ENCODE results near the gene TNK1. TPM values are rescaled to one million over a fixed set of nuclear protein-coding genes. Genes with fewer than 3 reads are reported as not detected.
A peak's percentile ranks its signal among the peaks of the same experiment; 100 is the strongest.

Gene TNK1
- total RNA-seq, 2 donors from 2014 or later = 11.0 to 11.7 TPM

GRCh38 chr17:7383742-7384488, 3.0 kb downstream of the TNK1 start:
- no peak overlapping the region for H3K4me3 ChIP-seq (ENCODE audit: low read length)

DNA sequence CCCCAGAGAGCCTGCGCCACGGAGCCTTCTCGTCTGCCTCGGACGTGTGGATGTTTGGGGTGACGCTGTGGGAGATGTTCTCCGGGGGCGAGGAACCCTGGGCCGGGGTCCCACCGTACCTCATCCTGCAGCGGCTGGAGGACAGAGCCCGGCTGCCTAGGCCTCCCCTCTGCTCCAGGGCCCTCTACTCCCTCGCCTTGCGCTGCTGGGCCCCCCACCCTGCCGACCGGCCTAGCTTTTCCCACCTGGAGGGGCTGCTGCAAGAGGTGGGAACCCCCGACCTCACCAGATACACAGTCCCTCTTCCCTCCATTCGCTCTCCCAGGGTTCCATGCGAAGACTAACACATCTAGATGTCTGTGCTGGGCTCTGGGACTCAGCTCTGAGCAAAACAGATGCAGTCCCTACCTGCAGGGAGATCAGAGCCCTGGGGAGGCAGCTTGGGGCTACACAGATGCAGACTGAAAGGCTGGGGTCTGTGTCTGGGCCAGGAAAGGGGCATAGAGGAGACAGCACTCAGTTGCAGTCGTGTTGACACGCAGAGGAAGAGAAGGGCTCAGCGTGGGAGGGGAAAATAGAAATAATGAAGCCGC, 3.7 kb downstream of the TNK1 start:
- WGBS, 2 experiments (ENCODE audit: insufficient coverage in 1 of 2, insufficient read length in 1 of 2) = 76 to 90% methylated on average over 10 to 23 of the region's 23 CpGs
- H3K27me3 ChIP-seq (ENCODE audit: control insufficient read depth, insufficient read depth, low read length, poor library complexity, severe bottlenecking) = peaks cover 38% of the 10 kb centered on the region
- H3K4me1 ChIP-seq (ENCODE audit: control insufficient read depth, insufficient read depth, low read length) = peaks cover 4% of the 10 kb centered on the region
- no peak overlapping the region for H3K27ac Mint-ChIP-seq
- peaks cover 9% of the 10 kb centered on the region for H3K4me1 Mint-ChIP-seq
- no peak overlapping the region for H3K9ac ChIP-seq (ENCODE audit: extremely low read depth, low read length, poor library complexity, severe bottlenecking)
- H3K36me3 ChIP-seq (ENCODE audit: control insufficient read depth, insufficient read depth, low read length) = peaks cover 6% of the 10 kb centered on the region
- H3K27ac ChIP-seq (ENCODE audit: low read depth, low read length) = no peak overlapping the region
- peak; percentile 62 for DNase-seq
- H3K27me3 Mint-ChIP-seq (ENCODE audit: insufficient read depth) = peaks cover 39% of the 10 kb centered on the region
- peak overlapping the region; percentile 41 for H3K4me3 Mint-ChIP-seq
- peaks cover 3% of the 10 kb centered on the region for H3K9me3 ChIP-seq (ENCODE audit: control insufficient read depth, low read length)
- no peak overlapping the region for H3K4me3 ChIP-seq (ENCODE audit: low read length)
- no peaks in the 10 kb centered on the region for H3K9me3 Mint-ChIP-seq
- peaks cover 28% of the 10 kb centered on the region for H3K36me3 Mint-ChIP-seq (ENCODE audit: low read depth)
- no peak for TF ChIP-seq CTCF (conservative IDR thresholded peaks at IDR 0.05)

More at GRCh38 chr17:7383742-7384488, 3.0 kb downstream of the TNK1 start:
- peaks cover 9% of the 10 kb centered on the region for H3K9me3 ChIP-seq (ENCODE audit: control insufficient read depth, low read length)
- H3K27me3 Mint-ChIP-seq (ENCODE audit: insufficient read depth) = peaks cover 46% of the 10 kb centered on the region
- no peak for TF ChIP-seq CTCF (conservative IDR thresholded peaks at IDR 0.05)
- H3K36me3 ChIP-seq (ENCODE audit: control insufficient read depth, insufficient read depth, low read length) = no peaks in the 10 kb centered on the region
- peaks cover 21% of the 10 kb centered on the region for H3K36me3 Mint-ChIP-seq (ENCODE audit: low read depth)
- H3K27ac Mint-ChIP-seq = no peak overlapping the region
- no peak overlapping the region for H3K27ac ChIP-seq (ENCODE audit: low read depth, low read length)
- H3K4me3 Mint-ChIP-seq = peak overlapping the region; percentile 41
- H3K9ac ChIP-seq (ENCODE audit: extremely low read depth, low read length, poor library complexity, severe bottlenecking) = no peak overlapping the region
- peaks cover 5% of the 10 kb centered on the region for H3K9me3 Mint-ChIP-seq
- H3K4me1 Mint-ChIP-seq = peaks cover 9% of the 10 kb centered on the region
- peak; percentile 96 for DNase-seq
- H3K27me3 ChIP-seq (ENCODE audit: control insufficient read depth, insufficient read depth, low read length, poor library complexity, severe bottlenecking) = peaks cover 39% of the 10 kb centered on the region
- 27 to 38% methylated on average over 30 to 65 of the region's 65 CpGs for WGBS, 2 experiments (ENCODE audit: insufficient coverage in 1 of 2, insufficient read length in 1 of 2)
- peaks cover 4% of the 10 kb centered on the region for H3K4me1 ChIP-seq (ENCODE audit: control insufficient read depth, insufficient read depth, low read length)

- H3K9me3 ChIP-seq (ENCODE audit: control insufficient read depth, low read length) = no peaks in the 10 kb centered on the region
- Mint-ChIP-seq H3K27ac (no peak overlapping the region), H3K9me3 (no peaks in the 10 kb centered on the region), H3K36me3 (ENCODE audit: low read depth) (peaks cover 34% of the 10 kb centered on the region), H3K4me1 (no peaks in the 10 kb centered on the region), H3K27me3 (ENCODE audit: insufficient read depth) (peaks cover 6% of the 10 kb centered on the region), H3K4me3 (no peak overlapping the region)
- no peak for TF ChIP-seq CTCF (conservative IDR thresholded peaks at IDR 0.05)
- H3K36me3 ChIP-seq (ENCODE audit: control insufficient read depth, insufficient read depth, low read length) = peaks cover 27% of the 10 kb centered on the region
- peak; percentile 44 for DNase-seq
- H3K9ac ChIP-seq (ENCODE audit: extremely low read depth, low read length, poor library complexity, severe bottlenecking) = no peak overlapping the region
- H3K27ac ChIP-seq (ENCODE audit: low read depth, low read length) = no peak overlapping the region
- no peaks in the 10 kb centered on the region for H3K27me3 ChIP-seq (ENCODE audit: control insufficient read depth, insufficient read depth, low read length, poor library complexity, severe bottlenecking)
- WGBS, 2 experiments (ENCODE audit: insufficient coverage in 1 of 2, insufficient read length in 1 of 2) = 96 to 97% methylated on average over 6 to 10 of the region's 10 CpGs
- H3K4me1 ChIP-seq (ENCODE audit: control insufficient read depth, insufficient read depth, low read length) = peaks cover 3% of the 10 kb centered on the region
- H3K4me3 ChIP-seq (ENCODE audit: low read length) = no peak overlapping the region
These were observed 8.0 kb downstream of the TNK1 start for GRCh38 chr17:7388856-7389255.

Data from endodermal cell (in vitro differentiated cells).